Cardiac muscle cell (in vitro differentiated cells and primary cell): Measurements from ENCODE around the gene DENND2A. TPM values are rescaled to one million over a fixed set of nuclear protein-coding genes. Genes with fewer than 3 reads are reported as not detected.

Experiments
- DNase-seq, 2 donors: peaks; one replicate each; pipeline versions ENCODE4 v3.0.0 to v3.0.0-alpha.2; 2010 to 2017; ENCODE audit warnings: low read depth in 1 of 2, low spot score in 1 of 2
- H3K27ac ChIP-seq: fragments of 200-600 bp; sonication (generic); 2 replicates; pipeline ENCODE4 v1.5.1; 2016
- H3K27me3 ChIP-seq: fragments of 200-600 bp; sonication (generic); 2 replicates; pipeline ENCODE4 v1.6.0; 2016; ENCODE audit warnings: control low read depth
- H3K36me3 ChIP-seq: fragments of 200-600 bp; sonication (generic); 2 replicates; pipeline ENCODE4 v1.5.1; 2016; ENCODE audit warnings: control low read depth
- H3K4me1 ChIP-seq: fragments of 200-600 bp; sonication (generic); 2 replicates; pipeline ENCODE4 v1.8.1; 2017; ENCODE audit warnings: low read depth, mild to moderate bottlenecking, mixed run types
- H3K4me3 ChIP-seq: fragments of 200-600 bp; sonication (generic); 2 replicates; pipeline ENCODE4 v1.5.1; 2016; ENCODE audit warnings: mild to moderate bottlenecking
- H3K9me3 ChIP-seq: fragments of 200-600 bp; sonication (generic); 2 replicates; pipeline ENCODE4 v1.5.1; 2017; ENCODE audit warnings: low read depth, mild to moderate bottlenecking, control low read depth
- CTCF ChIP-seq: IDR thresholded peaks from 2 replicates; pipeline ENCODE4 v1.5.1; 2012; ENCODE audit warnings: low read depth, mild to moderate bottlenecking, low read length
- polyA plus RNA-seq: library from polyadenylated mRNA; unstranded; fragments of >200 nt; fragmentation: Nextera tagmentation; extraction: Ambion mirVana; gene quantifications from 2 replicates; pipeline ENCODE4 v1.2.1, GENCODE V29; 2016
- total RNA-seq: library from RNA; depleted of rRNA; stranded (reverse); fragments of >200 nt; gene quantifications from 2 replicates; pipeline ENCODE4 v1.2.3, GENCODE V29; 2016

Gene DENND2A
- total and polyA plus RNA-seq, 2 experiments from 2014 or later: 14.0 to 21.7 TPM

- Histone ChIP-seq H3K27ac (no peak overlapping the region), H3K9me3 (no peaks in the 10 kb centered on the region), H3K36me3 (no peaks in the 10 kb centered on the region), H3K27me3 (no peaks in the 10 kb centered on the region), H3K4me3 (no peak overlapping the region), H3K4me1 (no peaks in the 10 kb centered on the region)
- no peak for TF ChIP-seq CTCF
- DNase-seq: no peak
Measured at GRCh38 chr7:140585333-140585732, 55.3 kb downstream of the DENND2A start.

- TF ChIP-seq CTCF: no peak
- Histone ChIP-seq H3K4me3 (no peak overlapping the region), H3K9me3 (no peaks in the 10 kb centered on the region), H3K4me1 (no peaks in the 10 kb centered on the region), H3K36me3 (no peaks in the 10 kb centered on the region), H3K27ac (no peak overlapping the region), H3K27me3 (no peaks in the 10 kb centered on the region)
- no peak for DNase-seq
Measured at GRCh38 chr7:140584195-140584851, 56.3 kb downstream of the DENND2A start.

- Histone ChIP-seq H3K27me3 (no peaks in the 10 kb centered on the region), H3K36me3 (no peaks in the 10 kb centered on the region), H3K4me1 (no peaks in the 10 kb centered on the region), H3K4me3 (no peak overlapping the region), H3K27ac (no peak overlapping the region), H3K9me3 (no peaks in the 10 kb centered on the region)
- no peak for DNase-seq
- TF ChIP-seq CTCF: no peak
Measured at GRCh38 chr7:140581411-140581810, 59.2 kb downstream of the DENND2A start.

GRCh38 chr7:140577651-140578050, 63.0 kb downstream of the DENND2A start:
- DNase-seq: no peak
- H3K27me3 ChIP-seq: no peaks in the 10 kb centered on the region
- no peak for TF ChIP-seq CTCF

GRCh38 chr7:140576589-140576988, 64.0 kb downstream of the DENND2A start:
- TF ChIP-seq CTCF: no peak
- Histone ChIP-seq H3K4me1 (no peaks in the 10 kb centered on the region), H3K27me3 (no peaks in the 10 kb centered on the region), H3K27ac (no peak overlapping the region), H3K36me3 (no peaks in the 10 kb centered on the region), H3K9me3 (no peaks in the 10 kb centered on the region), H3K4me3 (no peak overlapping the region)
- DNase-seq: no peak

More at GRCh38 chr7:140577651-140578050, 63.0 kb downstream of the DENND2A start:
- Histone ChIP-seq H3K36me3 (no peaks in the 10 kb centered on the region), H3K4me1 (no peaks in the 10 kb centered on the region), H3K27ac (no peak overlapping the region), H3K9me3 (no peaks in the 10 kb centered on the region), H3K4me3 (no peak overlapping the region)
